CD4-positive, alpha-beta T cell treated with Interferon alpha-2 for 1 hour (primary cell): ENCODE measurements around the gene SCYL1.

Experiments
- DNase-seq, 2 donors: peaks; one replicate each; pipeline ENCODE4 v3.0.0-alpha.2; 2020 to 2022

Gene SCYL1

GRCh38 chr11:65586676-65587075 lies 61.8 kb downstream of the SCYL1 start:
- DNase-seq: no peak
